T-cell (primary cell): Measurements from ENCODE around the gene TIAM2. TPM values are rescaled to one million over a fixed set of nuclear protein-coding genes. Genes with fewer than 3 reads are reported as not detected.

Experiments
- ATAC-seq, 4 experiments: fragments of 200-7000 bp in 3 of 4; fragments of 150-1000 bp in 1 of 4; cut with Tn5 transposase; replicated peaks in 1 of 4; 1 replicate in 3 of 4; 2 replicates in 1 of 4; pipeline ENCODE4 v1.10.0; 2021; ENCODE audit warnings: moderate library complexity in 3 of 4, mild to moderate bottlenecking in 2 of 4, moderate number of reproducible peaks in 1 of 4
- CTCF ChIA-PET, 2 donors: fragments of 300-600 bp; sonication (Branson Sonifier 250); formaldehyde crosslinking; loops; one replicate each; lab custom pipeline; 2022; ENCODE audit warnings: antibody characterized with exemption in 2 of 2; lab: Charles Lee
- POLR2A ChIA-PET, 2 donors: fragments of 300-600 bp; sonication (Branson Sonifier 250); formaldehyde crosslinking; loops; one replicate each; lab custom pipeline; 2022; ENCODE audit warnings: antibody characterized with exemption in 2 of 2; lab: Charles Lee
- DNase-seq, 35 experiments: peaks; one replicate each; pipeline versions ENCODE4 v3.0.0 to v3.0.0-alpha.2; 2013 to 2023
- H3K27ac ChIP-seq: one replicate; pipeline ENCODE4 v1.5.1; 2013; ENCODE audit warnings: low read length
- H3K27me3 ChIP-seq, 2 experiments: replicated peaks in 1 of 2; 1 replicate in 1 of 2; 2 replicates in 1 of 2; pipeline versions ENCODE4 v1.6.1 to v1.7.0; 2013; ENCODE audit warnings: low read length in 1 of 2, mixed read lengths in 1 of 2; ENCODE audit not compliant: control insufficient read depth in 2 of 2, insufficient read depth in 2 of 2; ENCODE audit errors: extremely low read depth in 1 of 2
- H3K36me3 ChIP-seq, 2 donors: 1 replicate in 1 of 2; 2 replicates in 1 of 2; pipeline versions ENCODE4 v1.6.1 to v1.7.0; 2013; ENCODE audit warnings: low read length in 1 of 2; ENCODE audit not compliant: control insufficient read depth in 2 of 2, insufficient read depth in 1 of 2; ENCODE audit errors: extremely low read depth in 1 of 2
- H3K4me1 ChIP-seq, 2 experiments: 1 replicate in 1 of 2; 2 replicates in 1 of 2; pipeline versions ENCODE4 v1.6.1 to v1.7.0; 2013; ENCODE audit warnings: low read length in 2 of 2, mixed read lengths in 1 of 2; ENCODE audit not compliant: insufficient read depth in 2 of 2, control insufficient read depth in 1 of 2; ENCODE audit errors: extremely low read depth in 1 of 2
- H3K4me3 ChIP-seq, 2 donors: 1 replicate in 1 of 2; 2 replicates in 1 of 2; pipeline versions ENCODE4 v1.5.1 to v1.7.0; 2013; ENCODE audit warnings: mild to moderate bottlenecking in 2 of 2, low read length in 1 of 2, moderate library complexity in 1 of 2; ENCODE audit not compliant: control insufficient read depth in 1 of 2; ENCODE audit errors: extremely low read depth in 1 of 2
- H3K9me3 ChIP-seq: 2 replicates; pipeline ENCODE4 v1.7.0; 2013
- H3K27ac Mint-ChIP-seq, 2 donors: one replicate each; pipeline ENCODE4 v1.8.0; 2020 to 2021; ENCODE audit warnings: mild to moderate bottlenecking in 2 of 2, mixed read lengths in 2 of 2
- H3K27me3 Mint-ChIP-seq, 2 donors: one replicate each; pipeline ENCODE4 v1.8.0; 2021 to 2022; ENCODE audit warnings: mixed read lengths in 2 of 2
- H3K36me3 Mint-ChIP-seq: one replicate; pipeline ENCODE4 v1.8.0; 2021; ENCODE audit warnings: mixed read lengths
- H3K4me1 Mint-ChIP-seq, 3 donors: one replicate each; pipeline ENCODE4 v1.8.0; 2020 to 2022; ENCODE audit warnings: mixed read lengths in 3 of 3, mild to moderate bottlenecking in 1 of 3
- H3K4me3 Mint-ChIP-seq, 3 donors: one replicate each; pipeline ENCODE4 v1.8.0; 2020 to 2022; ENCODE audit warnings: mild to moderate bottlenecking in 3 of 3, mixed read lengths in 3 of 3, moderate library complexity in 3 of 3
- H3K9me3 Mint-ChIP-seq, 3 donors: one replicate each; pipeline ENCODE4 v1.8.0; 2020 to 2022; ENCODE audit warnings: mixed read lengths in 3 of 3
- WGBS: methylation state at CpG from one replicate; pipeline ENCODE4 v1.1.5; 2013; ENCODE audit warnings: missing lambda C conversion rate; ENCODE audit not compliant: insufficient coverage; 5-methylcytosine and 5-hydroxymethylcytosine counted together
- total RNA-seq, 35 experiments: library from RNA in 6 of 35; stranded (reverse) in 6 of 35; fragments of 120-200 nt in 1 of 35; gene quantifications; one replicate each; pipeline versions ENCODE4 v1.2.1 to v1.2.4 and lab custom pipeline; 2013 to 2026

Gene TIAM2
- total RNA-seq, 5 donors from 2014 or later (not counting 1 experiment from before 2014, with no cell fraction given): 4.6 to 7.1 (median 6.8) TPM

- H3K36me3 Mint-ChIP-seq: peaks cover 2% of the 10 kb centered on the region
- Histone ChIP-seq H3K27ac (no peak overlapping the region), H3K4me1 (no peaks in the 10 kb centered on the region), H3K27me3 (peaks cover 0 to 4% of the 10 kb centered on the region in 2 experiments), H3K4me3 (no peak overlapping the region), H3K36me3 (no peaks in the 10 kb centered on the region), H3K9me3 (no peaks in the 10 kb centered on the region)
- no peak overlapping the region for H3K4me3 Mint-ChIP-seq
- no peak for ATAC-seq
- H3K27me3 Mint-ChIP-seq: peaks cover 5 to 8% of the 10 kb centered on the region in 2 donors
- ChIA-PET POLR2A (no interaction called here), CTCF (no interaction called here)
- no peak for DNase-seq
- WGBS: 59% methylated on average over 5 of the region's 5 CpGs
- H3K27ac Mint-ChIP-seq: no peak overlapping the region
- no peaks in the 10 kb centered on the region for H3K4me1 Mint-ChIP-seq
- H3K9me3 Mint-ChIP-seq: peaks cover 0 to 3% (median 3%) of the 10 kb centered on the region in 3 donors
Observed at GRCh38 chr6:155235087-155235486, 240.0 kb downstream of the TIAM2 start.

GRCh38 chr6:155237613-155238012, 242.5 kb downstream of the TIAM2 start:
- ATAC-seq (no peak), DNase-seq (no peak)
- peaks cover 0 to 3% (median 3%) of the 10 kb centered on the region in 3 donors for H3K9me3 Mint-ChIP-seq
- Histone ChIP-seq H3K9me3 (no peaks in the 10 kb centered on the region), H3K4me3 (no peak overlapping the region), H3K27ac (no peak overlapping the region), H3K4me1 (no peaks in the 10 kb centered on the region), H3K36me3 (no peaks in the 10 kb centered on the region), H3K27me3 (peaks cover 0 to 9% of the 10 kb centered on the region in 2 experiments)
- no peaks in the 10 kb centered on the region for H3K4me1 Mint-ChIP-seq
- no peaks in the 10 kb centered on the region for H3K36me3 Mint-ChIP-seq
- WGBS: 100% methylated on average over 1 of the region's 1 CpG
- peaks cover 5 to 8% of the 10 kb centered on the region in 2 donors for H3K27me3 Mint-ChIP-seq
- H3K27ac Mint-ChIP-seq: no peak overlapping the region
- POLR2A ChIA-PET: no interaction called here
- H3K4me3 Mint-ChIP-seq: no peak overlapping the region
- CTCF ChIA-PET: no interaction called here

DNA sequence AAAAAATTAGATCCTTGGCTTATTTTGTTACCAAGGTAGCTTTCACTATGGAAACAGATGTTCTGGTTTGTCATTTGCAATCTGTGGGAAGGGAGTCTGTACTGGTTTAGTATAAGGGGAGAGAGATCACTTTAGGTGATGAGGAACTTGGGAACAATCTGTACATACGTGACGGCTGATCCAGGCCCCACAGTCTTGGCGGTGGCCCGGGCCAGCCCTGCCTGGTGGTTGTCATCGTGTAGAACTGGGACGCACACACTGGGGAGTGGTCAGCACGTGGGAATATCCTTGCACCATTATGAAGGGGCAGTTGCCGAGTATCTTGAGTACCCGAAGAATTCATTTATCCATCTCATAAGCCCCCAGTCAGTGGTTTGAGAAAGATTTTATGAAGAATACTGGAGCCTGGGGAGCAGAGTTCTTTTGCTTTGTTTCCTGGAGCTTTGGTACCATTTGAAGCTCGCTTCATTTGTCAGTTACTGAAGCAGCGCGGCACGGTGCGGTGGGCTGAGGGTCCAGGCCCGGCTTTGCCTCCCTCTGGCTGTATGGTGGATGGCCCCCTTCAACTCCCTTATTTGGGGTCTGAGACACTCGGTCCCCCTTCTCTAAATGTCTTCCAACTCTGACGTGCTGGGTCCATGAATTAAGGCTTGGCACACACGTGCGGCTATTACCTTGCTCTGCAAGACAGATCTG, 245.9 kb downstream of the TIAM2 start:
- no peak for DNase-seq
- 100% methylated on average over 10 of the region's 19 CpGs for WGBS
- CTCF ChIA-PET: interaction anchor here in 1 of 2 donors (0.7 kb wide), 1 partner anchor 49 kb away, joined by 3 read pairs; no protein-coding TSS in a partner anchor
- POLR2A ChIA-PET: no interaction called here
- H3K4me1 ChIP-seq: no peaks in the 10 kb centered on the region
- Mint-ChIP-seq H3K27ac (no peak overlapping the region), H3K27me3 (peaks cover 5 to 6% of the 10 kb centered on the region in 2 donors), H3K36me3 (no peaks in the 10 kb centered on the region), H3K4me3 (no peak overlapping the region), H3K4me1 (no peaks in the 10 kb centered on the region), H3K9me3 (peaks cover 0 to 3% (median 3%) of the 10 kb centered on the region in 3 donors)
- H3K27ac ChIP-seq: no peak overlapping the region
- no peaks in the 10 kb centered on the region for H3K9me3 ChIP-seq
- no peaks in the 10 kb centered on the region for H3K36me3 ChIP-seq
- peaks cover 0 to 9% of the 10 kb centered on the region in 2 experiments for H3K27me3 ChIP-seq
- H3K4me3 ChIP-seq: no peak overlapping the region
- ATAC-seq: no peak

- Histone ChIP-seq H3K27me3 (peaks cover 0 to 9% of the 10 kb centered on the region in 2 experiments), H3K27ac (no peak overlapping the region), H3K36me3 (no peaks in the 10 kb centered on the region), H3K4me3 (no peak overlapping the region), H3K9me3 (no peaks in the 10 kb centered on the region), H3K4me1 (no peaks in the 10 kb centered on the region)
- DNase-seq (no peak), ATAC-seq (no peak)
- Mint-ChIP-seq H3K4me1 (no peaks in the 10 kb centered on the region), H3K9me3 (peaks cover 0 to 3% (median 3%) of the 10 kb centered on the region in 3 donors), H3K36me3 (no peaks in the 10 kb centered on the region), H3K27ac (no peak overlapping the region), H3K27me3 (peaks cover 5 to 6% of the 10 kb centered on the region in 2 donors), H3K4me3 (no peak overlapping the region)
- POLR2A ChIA-PET: no interaction called here
- 95% methylated on average over 5 of the region's 8 CpGs for WGBS
- CTCF ChIA-PET: no interaction called here
Observed at GRCh38 chr6:155241966-155242365, 246.9 kb downstream of the TIAM2 start.

DNA sequence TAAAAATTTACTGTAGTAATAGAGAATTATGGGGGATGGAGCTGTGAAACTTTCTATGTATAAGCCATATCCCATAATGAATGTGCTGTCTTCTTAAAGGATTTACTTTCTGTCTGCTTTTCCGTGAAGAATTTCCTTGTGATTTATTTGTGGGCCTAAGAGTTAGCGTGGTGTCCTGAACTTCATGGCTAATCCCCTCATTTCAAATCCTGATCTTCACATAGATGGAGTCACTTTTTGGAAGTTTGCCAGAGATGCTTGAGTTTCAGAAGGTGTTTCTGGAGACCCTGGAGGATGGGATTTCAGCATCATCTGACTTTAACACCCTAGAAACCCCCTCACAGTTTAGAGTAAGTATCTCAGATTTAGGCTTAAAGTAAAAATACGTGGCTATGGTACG, 249.3 kb downstream of the TIAM2 start:
- Mint-ChIP-seq H3K4me3 (no peak overlapping the region), H3K9me3 (no peaks in the 10 kb centered on the region), H3K27me3 (no peaks in the 10 kb centered on the region), H3K4me1 (no peaks in the 10 kb centered on the region), H3K36me3 (no peaks in the 10 kb centered on the region), H3K27ac (no peak overlapping the region)
- ChIA-PET CTCF (no interaction called here), POLR2A (no interaction called here)
- Histone ChIP-seq H3K36me3 (no peaks in the 10 kb centered on the region), H3K4me3 (no peak overlapping the region), H3K4me1 (no peaks in the 10 kb centered on the region), H3K9me3 (no peaks in the 10 kb centered on the region), H3K27ac (no peak overlapping the region), H3K27me3 (peaks cover 0 to 9% of the 10 kb centered on the region in 2 experiments)
- 100% methylated on average over 1 of the region's 4 CpGs for WGBS
- ATAC-seq: no peak
- DNase-seq: no peak

- ChIA-PET POLR2A (no interaction called here), CTCF (no interaction called here)
- DNase-seq (no peak), ATAC-seq (no peak)
- H3K36me3 Mint-ChIP-seq: no peaks in the 10 kb centered on the region
- H3K4me3 Mint-ChIP-seq: no peak overlapping the region
- H3K4me3 ChIP-seq: no peak overlapping the region
- H3K4me1 Mint-ChIP-seq: no peaks in the 10 kb centered on the region
- H3K36me3 ChIP-seq: no peaks in the 10 kb centered on the region
- peaks cover 0 to 5% of the 10 kb centered on the region in 2 experiments for H3K27me3 ChIP-seq
- 96% methylated on average over 4 of the region's 7 CpGs for WGBS
- no peak overlapping the region for H3K27ac Mint-ChIP-seq
- no peak overlapping the region for H3K27ac ChIP-seq
- no peaks in the 10 kb centered on the region for H3K9me3 ChIP-seq
- H3K27me3 Mint-ChIP-seq: no peaks in the 10 kb centered on the region
- no peaks in the 10 kb centered on the region for H3K4me1 ChIP-seq
- no peaks in the 10 kb centered on the region for H3K9me3 Mint-ChIP-seq
Observed at GRCh38 chr6:155245193-155245592, 250.1 kb downstream of the TIAM2 start.
